Measurements from ENCODE around the gene IFI30.

Gene IFI30

GRCh38 chr19:18176367-18177310 is 3.0 kb downstream of the IFI30 start:
- in situ Hi-C loops (cut with HindIII; ENCODE audit: low sequenced_read_pairs), result no loop called here
- no peak for DNase-seq (ENCODE audit: low read depth)
- no peak for TF ChIP-seq CTCF (IDR thresholded peaks at IDR 0.05; ENCODE audit: low read depth, low read length, missing control alignments)
- no peak overlapping the region for H3K4me3 ChIP-seq (ENCODE audit: low read depth, low read length)

- no peak for DNase-seq (ENCODE audit: low read depth)
- no peak for TF ChIP-seq CTCF (IDR thresholded peaks at IDR 0.05; ENCODE audit: low read depth, low read length, missing control alignments)
- in situ Hi-C loops (cut with HindIII; ENCODE audit: low sequenced_read_pairs), result loop anchor here (5.0 to 10.0 kb wide), 2 partner anchors 75 to 82 kb away; no protein-coding TSS in a partner anchor
- H3K4me3 ChIP-seq (ENCODE audit: low read depth, low read length), result no peak overlapping the region
These were observed 6.3 kb downstream of the IFI30 start for GRCh38 chr19:18179957-18180356.

GRCh38 chr19:18183529-18183928 is 9.9 kb downstream of the IFI30 start:
- in situ Hi-C loops (cut with HindIII; ENCODE audit: low sequenced_read_pairs), result loop anchor here (5.0 to 10.0 kb wide), 2 partner anchors 79 kb away; no protein-coding TSS in a partner anchor

GRCh38 chr19:18185538-18185937 is 11.9 kb downstream of the IFI30 start:
- DNase-seq (ENCODE audit: low read depth), result no peak
- H3K4me3 ChIP-seq (ENCODE audit: low read depth, low read length), result no peak overlapping the region
- no peak for TF ChIP-seq CTCF (IDR thresholded peaks at IDR 0.05; ENCODE audit: low read depth, low read length, missing control alignments)
- in situ Hi-C loops (cut with HindIII; ENCODE audit: low sequenced_read_pairs), result loop anchor here (10.0 kb wide), 1 partner anchor 81 kb away; no protein-coding TSS in a partner anchor

More at GRCh38 chr19:18183529-18183928, 9.9 kb downstream of the IFI30 start:
- TF ChIP-seq CTCF (IDR thresholded peaks at IDR 0.05; ENCODE audit: low read depth, low read length, missing control alignments), result no peak
- no peak for DNase-seq (ENCODE audit: low read depth)
- H3K4me3 ChIP-seq (ENCODE audit: low read depth, low read length), result no peak overlapping the region

- in situ Hi-C loops (cut with HindIII; ENCODE audit: low sequenced_read_pairs), result no loop called here
- no peak overlapping the region for H3K4me3 ChIP-seq (ENCODE audit: low read depth, low read length)
- DNase-seq (ENCODE audit: low read depth), result no peak
- TF ChIP-seq CTCF (IDR thresholded peaks at IDR 0.05; ENCODE audit: low read depth, low read length, missing control alignments), result no peak
These were observed 16.7 kb downstream of the IFI30 start for GRCh38 chr19:18190278-18190677.

GRCh38 chr19:18191640-18192062 is 18.0 kb downstream of the IFI30 start:
- peak overlapping the region; percentile 78 for H3K4me3 ChIP-seq (ENCODE audit: low read depth, low read length)
- no peak for DNase-seq (ENCODE audit: low read depth)
- in situ Hi-C loops (cut with HindIII; ENCODE audit: low sequenced_read_pairs), result no loop called here
- no peak for TF ChIP-seq CTCF (IDR thresholded peaks at IDR 0.05; ENCODE audit: low read depth, low read length, missing control alignments)

All from astrocyte of the cerebellum (primary cell).